ENCODE data around the gene BTBD16.

Gene BTBD16

DNA sequence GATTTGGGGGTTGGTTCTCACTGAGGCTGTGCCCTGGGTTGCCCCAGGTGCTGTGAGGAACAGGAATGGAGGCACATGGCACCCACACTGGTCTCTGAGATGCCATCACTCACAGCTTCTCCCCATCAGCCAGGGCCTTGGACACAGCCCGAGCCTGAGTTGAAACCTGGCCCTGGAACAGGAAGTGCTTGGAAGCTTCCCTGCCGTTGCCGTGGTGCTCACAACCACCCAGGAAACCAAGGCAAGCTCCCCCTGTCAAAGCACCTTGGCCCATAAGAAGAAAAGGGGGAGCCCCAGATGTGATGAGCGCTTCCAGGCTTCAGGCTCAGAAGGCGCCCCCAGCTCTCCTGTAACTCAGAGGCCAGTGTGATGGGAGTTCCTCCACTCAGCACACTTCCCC, at the start of gene BTBD16:
Gene BTBD16 (plus strand): TSS at position 221 of the 400 bp plus-strand sequence. CDS start 3,786 bp downstream, outside the sequence.
- FAIRE-seq = no peak

DNA sequence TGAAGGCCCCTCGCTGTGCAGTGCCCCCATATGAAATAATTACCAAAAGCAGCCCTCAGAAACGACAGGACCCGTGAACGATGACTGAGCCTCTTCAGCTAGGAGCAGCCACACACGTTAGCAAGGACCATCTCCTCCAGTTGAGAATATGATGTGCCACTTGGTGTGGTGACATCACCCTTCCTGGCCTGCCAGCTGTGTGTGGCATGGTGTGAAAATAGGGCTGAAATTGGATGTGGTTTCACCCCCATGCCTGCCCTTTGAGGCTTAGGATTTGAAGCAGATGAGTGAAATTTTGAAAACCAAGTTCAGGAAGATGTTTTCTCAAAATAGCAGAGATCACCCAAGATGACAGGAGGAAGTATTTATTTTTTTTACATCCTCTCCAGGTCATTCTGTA, 49.1 kb upstream of the BTBD16 start:
- no peak for FAIRE-seq

DNA sequence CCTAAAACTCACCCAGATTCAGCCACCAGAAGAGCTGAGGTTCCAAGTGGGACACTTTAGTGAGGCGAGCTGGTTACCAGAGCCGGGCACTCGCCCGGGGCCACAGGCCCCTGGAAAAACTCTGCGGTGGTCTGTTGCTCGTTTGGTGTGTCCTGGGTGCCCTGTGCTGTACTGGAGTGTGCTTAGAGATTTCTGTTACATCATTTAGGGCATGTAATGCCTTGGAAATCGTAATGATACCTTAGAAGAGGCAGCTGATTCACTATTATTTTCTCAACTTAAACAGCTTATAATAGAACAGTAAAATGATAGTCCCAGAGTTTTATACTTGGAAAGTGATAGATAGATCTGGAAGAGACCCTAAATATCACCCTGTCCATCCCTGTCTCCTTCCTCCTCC, 48.5 kb upstream of the BTBD16 start:
- no peak for FAIRE-seq

DNA sequence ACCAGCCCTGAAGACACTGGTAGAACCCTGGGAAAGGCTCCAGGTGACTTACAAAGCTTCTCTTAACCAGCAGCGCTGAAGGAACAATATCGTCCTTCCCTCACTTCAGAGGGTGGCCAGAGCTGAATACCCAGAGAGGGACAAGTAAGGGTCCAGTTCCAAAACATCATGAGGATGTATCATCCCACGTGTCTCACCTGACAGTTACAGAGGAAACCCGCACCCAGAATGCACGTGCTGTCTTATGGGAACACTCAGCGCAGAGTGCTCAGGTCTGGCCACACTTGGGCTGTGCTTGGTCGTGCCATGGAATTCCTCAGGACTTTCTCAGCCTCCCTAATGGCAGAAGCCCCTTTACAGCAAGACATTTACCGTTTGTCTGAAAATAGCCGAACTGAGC, 46.9 kb upstream of the BTBD16 start:
- FAIRE-seq = no peak

DNA sequence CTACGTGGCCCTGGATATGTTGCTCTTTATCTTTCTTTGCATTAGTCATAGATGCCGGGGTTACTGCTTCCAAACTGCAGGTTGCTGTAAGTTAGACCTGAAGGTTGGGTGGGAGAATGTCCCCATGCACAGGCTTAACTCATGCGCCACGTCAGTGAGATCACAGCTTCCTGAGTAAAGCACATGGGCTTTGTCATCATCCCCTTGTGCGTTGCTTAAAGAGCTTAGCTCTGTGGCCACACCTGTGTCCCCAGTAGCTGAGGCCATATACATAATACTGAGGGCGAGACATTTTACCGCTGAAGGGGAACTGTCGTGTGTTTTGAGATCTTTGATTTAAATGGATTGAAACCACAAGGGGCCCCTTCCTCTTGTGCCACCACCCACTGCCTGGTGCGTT, 45.8 kb upstream of the BTBD16 start:
- FAIRE-seq = no peak

DNA sequence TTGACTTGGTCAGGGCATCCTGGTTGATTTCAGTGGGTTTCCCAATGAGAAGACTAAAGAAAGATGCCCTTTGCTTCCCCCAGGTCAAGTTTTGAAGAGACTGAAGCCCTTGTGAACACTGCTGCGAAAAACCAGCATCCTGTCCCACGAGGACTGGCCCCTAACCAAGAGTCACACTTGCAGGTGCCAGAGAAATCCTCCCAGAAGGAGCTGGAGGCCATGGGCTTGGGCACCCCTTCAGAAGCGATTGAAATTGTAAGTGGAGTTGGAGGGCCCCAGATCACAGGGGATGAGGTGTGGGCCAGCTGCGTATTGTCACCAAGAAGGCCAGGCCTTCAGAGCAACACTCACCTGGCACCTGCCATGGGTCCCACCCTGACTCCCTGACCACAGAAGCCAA, 43.3 kb upstream of the BTBD16 start:
- FAIRE-seq = no peak

DNA sequence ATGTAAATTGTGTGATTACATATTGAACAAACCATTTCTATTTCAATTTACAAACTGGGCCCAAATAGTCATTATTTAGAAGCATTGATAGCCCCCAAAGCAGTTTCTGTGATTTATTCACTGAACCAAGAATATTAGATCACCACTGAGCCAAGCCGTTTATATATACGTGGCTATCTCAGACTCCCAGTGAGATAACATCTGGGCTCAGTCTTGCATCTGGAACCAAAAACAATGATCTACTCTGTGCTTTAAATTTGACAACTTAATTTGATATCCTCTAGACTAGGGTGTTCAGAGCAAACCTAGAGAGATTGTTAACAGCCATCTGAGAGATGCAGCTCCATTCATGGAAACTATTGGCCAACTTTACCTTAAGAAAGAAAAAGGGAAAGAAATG, 41.4 kb upstream of the BTBD16 start:
- no peak for FAIRE-seq

DNA sequence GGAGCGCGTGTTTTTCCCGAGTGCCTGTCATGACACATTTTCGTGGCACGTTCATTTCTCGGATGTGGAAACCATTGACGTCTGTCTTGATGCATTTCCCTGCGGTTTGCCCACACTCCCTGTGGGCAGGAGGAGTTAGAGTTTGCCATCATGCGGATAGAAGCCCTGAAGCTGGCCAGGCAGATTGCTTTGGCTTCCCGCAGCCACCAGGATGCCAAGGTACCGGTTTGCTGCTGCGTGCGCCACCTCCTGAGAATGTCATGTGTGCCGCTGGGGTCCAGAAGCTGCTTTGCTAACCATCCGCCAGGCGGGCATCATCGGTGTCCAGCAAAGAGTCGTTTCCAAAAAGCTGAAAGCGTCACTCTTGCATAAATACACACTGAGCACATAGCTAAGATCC, 40.9 kb upstream of the BTBD16 start:
- no peak for FAIRE-seq

DNA sequence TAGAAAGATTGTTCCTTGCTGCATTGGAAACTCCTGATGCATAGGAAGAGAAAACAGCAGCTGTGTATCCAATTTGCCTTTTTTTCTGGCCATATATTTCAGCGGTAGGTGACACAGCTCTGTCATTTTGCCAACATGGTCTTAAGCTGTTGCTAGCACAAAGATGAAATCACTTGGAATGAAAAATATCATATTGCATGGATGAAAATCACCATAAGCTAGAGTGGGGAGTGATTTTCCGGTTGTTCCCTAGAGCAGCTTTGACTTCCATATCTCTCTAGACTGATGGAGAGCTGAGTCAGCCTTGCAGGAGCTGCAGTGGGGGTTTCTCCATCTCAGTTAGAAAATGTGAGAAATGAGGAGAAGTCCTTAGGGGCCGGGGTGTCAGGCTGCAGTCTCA, 38.3 kb upstream of the BTBD16 start:
- no peak for FAIRE-seq

DNA sequence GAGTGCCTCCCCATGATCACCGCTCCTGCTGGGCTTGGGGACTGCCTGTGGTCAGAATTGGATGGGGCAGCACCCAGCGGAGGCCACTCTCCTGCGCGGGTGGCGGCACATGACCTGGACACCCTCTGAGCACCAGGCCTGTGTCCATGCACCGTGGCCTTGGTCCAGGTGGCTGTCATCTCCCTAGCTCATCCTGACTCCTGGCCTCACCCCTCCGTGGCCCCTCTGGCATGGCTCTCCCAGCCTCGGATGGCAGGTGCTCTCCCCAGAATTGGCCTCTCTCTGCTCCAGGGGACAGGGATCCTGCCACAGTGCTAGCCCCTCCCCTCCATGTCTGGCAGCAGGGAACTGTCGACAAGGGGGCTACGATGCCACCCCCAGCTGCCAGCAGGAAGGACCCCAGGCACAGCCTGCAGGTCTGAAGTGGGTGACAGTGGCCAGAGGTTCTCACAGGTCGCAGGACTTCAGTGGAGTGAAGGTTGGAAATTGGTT, 37.2 kb upstream of the BTBD16 start:
- no peak for FAIRE-seq

DNA sequence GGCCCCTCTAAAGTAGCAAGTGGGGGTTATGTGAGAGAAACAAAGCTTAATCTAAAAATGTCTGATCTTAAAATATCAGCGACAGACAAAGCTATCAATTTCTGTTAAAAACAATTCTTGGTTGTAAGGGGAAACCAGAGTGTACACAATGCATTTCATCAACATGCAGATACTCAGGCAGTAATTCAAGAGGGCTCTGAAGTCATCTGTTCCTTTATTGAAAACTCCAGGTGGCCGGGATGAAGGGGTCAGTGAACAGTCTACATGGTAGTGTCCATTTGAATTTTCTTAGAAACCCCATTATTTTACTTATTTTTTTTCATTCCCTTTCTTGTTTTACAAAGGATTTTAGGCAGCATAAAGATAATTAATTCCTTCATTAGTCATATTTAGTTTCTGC, 36.7 kb upstream of the BTBD16 start:
- FAIRE-seq = no peak

DNA sequence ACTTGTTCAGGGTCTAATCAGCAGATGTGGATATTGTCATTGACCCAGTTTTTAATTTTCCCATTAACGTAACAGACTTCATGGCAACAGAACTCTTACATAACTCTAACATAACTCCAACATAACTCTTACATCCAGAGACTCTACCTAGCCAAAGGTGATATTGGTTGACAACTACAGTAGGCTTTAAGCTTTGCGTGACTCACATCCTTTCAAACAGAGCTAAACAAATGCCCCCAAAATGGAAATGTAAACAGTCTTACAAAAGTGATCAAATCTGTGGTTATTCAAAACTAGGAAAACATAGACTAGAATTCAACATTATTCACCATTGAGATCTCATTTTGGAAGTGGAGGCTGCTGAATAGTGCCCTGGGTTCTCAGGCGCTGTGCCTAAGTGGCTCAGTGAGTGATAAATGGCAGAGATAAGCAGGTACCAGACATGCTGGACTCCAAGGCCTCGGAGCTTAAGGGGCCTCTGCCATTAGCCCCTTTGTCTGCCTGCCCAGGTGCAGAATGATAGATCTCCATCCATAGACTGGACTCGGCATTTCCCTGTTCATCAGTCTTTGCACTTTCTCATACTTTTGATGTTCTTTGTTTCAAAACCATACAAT, 34.3 kb upstream of the BTBD16 start:
- FAIRE-seq = no peak

DNA sequence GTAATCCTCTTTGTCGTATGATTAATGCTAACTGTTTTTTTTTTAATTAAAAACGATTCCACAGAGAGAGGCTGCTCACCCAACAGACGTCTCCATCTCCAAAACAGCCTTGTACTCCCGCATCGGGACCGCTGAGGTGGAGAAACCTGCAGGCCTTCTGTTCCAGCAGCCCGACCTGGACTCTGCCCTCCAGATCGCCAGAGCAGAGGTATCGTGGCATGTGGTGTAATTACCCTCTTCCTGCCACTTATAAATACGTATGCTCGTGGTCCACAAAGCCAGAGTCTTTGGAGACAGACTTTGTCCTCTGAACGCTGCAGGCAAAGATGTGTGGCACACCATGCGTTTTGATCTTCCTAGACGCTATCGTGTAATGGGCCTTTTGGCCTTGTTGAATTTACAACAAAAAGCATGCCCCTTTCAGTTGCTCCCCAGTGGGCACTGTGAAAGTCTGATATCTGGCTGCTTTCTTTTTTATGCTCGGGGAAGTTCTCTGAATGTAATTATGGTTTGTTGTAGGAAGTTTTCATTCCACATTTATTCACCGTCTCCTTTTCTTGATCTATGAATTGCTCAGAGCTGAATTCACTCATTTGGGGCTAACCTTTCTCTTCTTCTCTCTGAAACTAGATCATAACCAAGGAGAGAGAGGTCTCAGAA, 33.6 kb upstream of the BTBD16 start:
- no peak for FAIRE-seq

DNA sequence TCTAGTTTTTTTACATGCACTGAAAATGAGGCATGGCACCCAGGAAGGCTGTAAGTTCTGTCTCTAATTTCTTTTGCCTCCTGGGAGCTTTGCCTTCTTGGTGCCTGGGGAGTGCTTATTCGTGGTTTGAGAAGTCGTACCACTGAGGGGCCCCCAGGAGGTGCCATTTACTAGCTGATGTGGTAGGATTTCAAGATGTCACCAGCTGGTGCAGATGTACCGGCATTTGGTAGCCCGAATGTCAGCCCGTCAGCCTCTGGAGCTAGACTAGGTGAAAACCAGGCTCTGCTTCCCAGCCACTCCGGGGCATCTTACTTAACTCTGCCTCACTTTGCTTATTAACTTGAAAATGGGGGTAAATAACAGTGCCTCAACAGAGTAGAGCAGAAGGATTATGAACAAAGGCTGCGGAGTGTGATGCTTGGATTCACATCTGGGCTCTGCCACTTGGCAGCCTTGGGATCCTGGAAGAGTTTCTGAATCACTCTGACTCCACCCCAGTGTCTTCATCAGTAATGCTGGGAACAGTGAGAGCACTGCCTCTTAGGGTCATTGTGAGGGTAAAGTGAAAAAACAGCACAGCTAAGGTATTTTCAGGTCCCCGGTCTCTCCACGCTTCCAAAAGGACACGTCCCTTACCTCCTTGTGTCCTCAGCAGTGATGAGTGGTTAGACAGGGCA, 31.4 kb upstream of the BTBD16 start:
- FAIRE-seq = no peak

DNA sequence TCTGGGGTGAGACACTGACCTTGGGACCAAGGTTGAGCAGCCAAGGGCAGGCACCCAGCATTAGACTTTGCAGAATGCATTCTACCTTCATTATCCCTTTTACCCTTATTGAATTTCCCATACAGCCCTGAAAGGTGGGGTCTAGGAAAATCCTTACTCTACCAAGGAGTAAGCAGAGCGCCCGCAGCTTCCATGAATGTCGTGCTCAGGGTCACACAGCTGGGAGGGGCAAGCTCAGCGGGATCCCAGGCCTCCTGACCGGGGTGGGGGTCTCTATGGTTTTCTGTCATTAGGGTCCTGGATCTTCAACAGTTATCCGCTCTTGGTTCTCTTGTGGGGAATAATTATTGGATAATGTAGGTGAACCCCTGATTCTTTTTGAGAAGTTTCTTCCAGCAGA, 30.7 kb upstream of the BTBD16 start:
- no peak for FAIRE-seq

DNA sequence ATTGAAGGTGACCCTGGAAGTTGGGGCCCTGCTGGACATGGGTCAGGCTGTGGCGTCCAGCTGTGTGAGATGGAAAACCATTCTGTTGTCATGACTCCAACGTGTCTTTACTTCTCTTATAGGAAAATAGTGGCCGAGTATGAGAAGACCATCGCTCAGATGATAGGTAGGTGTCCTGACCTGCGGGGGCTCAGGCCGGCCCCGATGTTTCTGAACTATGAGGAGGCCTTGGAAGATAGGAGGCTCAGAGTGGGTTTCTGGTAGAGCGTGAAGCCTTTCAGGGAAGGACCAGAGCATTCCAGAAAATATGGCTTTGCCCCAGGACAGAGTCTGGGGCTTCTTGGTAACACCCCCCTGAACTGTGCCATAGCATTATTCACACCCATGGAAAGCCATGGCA, 29.3 kb upstream of the BTBD16 start:
- no peak for FAIRE-seq

DNA sequence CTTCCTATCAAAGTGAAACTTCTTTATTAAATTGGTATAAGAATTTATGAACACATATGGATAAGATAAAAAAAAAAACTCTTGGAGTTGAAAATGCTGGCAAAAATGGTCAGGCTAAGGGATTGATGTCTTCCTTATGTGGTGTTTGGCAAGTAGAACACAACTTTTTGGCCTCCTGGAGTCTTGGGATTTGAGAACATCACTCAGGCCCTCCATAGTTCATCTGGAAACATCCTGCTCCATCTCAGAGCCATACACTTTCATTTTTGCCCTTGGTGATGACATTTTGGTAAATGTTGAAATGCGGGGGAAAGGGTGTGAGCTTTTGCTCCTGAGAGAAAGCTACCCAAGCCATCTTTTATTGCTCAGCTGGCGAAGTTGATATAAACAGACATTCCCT, 27.5 kb upstream of the BTBD16 start:
- FAIRE-seq = no peak

DNA sequence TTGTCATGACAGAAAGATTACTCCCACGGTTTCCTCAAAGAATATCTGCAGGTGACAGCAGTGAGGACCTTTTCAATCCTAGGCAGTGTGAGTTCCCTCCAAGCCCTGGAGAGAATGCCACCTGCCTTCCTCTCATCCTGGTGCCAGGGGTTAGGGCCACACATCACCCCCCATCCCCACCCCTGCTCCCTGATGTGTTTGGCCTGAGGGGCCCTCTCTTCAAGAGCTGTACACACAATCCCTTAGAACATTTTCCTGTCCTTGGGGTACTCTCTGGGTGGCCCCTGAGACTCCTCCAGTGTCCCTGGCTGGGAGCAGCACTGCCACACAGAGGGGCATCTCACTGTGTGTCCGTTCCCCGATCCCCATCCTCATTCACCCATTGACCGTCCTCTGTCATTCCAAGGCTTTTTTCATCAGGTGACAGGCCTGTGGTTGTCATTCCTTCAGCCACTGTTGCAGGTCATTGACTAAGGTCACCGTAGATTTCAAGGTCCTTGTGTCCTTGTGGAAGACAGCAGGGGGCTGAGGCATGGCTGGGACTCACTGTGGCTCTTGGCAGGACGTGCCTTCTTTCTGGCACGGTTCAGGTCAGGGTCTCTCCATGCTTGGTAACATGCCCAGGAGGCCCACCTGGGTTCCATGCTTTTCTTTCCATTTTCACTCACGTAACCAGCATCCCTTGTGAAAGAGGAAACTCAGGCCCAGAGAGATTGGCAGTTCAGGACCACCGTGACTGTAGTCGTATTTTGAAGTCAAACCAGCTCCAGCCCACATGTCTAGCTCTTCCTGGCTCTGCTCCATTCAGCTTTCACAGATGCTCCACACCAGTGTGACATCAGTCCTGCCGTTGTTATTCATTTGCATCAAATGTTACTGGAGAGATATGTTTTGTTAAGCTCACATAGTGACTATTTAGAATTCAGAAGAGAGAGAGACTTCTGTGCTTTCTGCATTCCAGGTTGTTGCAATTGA, 26.8 kb upstream of the BTBD16 start:
- FAIRE-seq = no peak

DNA sequence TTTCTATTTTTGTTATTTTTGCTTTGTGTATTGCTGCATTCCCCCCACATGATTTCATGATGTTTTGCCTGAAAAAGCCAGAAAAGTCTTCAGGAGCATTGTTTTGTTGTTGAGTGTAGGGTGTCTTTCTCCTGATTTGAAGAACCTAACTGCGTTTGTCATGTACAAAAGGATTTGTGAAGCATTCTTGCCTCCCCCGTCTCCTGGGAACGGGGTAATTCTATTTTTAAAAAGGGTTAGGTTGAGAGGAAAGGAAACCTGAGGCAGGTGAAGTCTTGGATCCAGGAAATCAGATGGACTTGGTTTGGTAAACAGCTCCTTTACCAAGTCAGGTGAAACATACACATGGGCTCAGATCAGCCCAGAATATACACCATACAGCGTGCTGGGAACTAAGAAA, 26.0 kb upstream of the BTBD16 start:
- FAIRE-seq = no peak

DNA sequence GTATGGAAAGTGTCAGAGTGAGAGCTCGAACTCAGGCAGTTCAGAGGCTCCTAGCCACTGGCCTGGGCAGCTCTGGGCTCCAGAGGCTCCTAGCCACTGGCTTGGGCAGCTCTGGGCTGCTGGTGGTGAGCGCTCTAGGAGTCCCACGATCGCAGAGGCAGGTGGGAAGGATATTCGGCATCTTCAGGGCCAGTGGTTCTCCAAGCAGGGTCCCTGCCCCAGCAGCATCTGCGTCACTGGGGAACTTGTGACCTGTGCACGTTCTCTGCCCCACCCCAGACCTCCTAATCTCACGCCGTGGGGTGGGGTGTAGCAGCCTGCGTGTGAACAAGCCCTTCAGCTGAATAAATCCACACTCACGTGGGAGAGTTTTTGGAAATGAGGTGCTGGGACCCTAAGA, 25.2 kb upstream of the BTBD16 start:
- no peak for FAIRE-seq

DNA sequence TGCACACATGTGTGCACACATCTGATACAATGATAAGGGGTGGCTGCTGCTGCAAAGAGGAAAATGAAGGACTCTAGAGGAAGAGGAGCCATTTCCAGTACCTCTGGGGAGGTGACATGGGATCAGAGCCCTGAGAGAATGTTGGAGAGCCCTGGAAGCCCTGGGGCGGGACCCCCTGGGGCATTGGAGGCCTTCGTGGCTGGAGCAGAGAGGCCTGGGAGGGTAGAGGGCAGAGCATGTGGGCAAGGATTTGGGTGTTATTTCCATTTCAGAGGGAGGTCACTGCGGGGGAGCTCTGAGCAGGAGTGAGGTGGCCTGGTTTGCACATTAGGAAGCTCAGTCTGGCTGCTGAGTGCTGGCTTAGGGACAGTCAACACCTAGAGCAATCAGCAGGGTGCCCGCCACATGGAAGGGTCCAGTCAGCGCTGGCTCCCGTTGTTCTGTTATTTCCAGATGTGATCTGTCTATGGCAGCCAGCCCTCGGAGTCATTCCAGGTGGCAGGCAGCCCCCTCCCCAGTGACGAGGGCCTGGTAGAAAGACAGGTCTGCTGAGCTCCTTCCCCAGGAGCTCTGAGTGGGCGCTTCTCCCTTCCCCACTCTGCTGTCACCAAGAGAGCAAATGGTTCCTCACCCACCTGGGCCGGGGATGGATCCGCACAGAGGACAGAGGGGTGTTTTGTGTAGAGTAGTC, 24.1 kb upstream of the BTBD16 start:
- no peak for FAIRE-seq
